NB4 (cell line): Measurements from ENCODE around the gene TTC31.

Experiments used
- CTCF ChIP-seq: IDR thresholded peaks from one replicate; pipeline ENCODE4 v1.5.1; 2012; ENCODE audit warnings: low read depth, low read length
- POLR2A ChIP-seq: IDR thresholded peaks from 2 replicates; pipeline ENCODE4 v1.6.1; 2011; ENCODE audit warnings: mild to moderate bottlenecking; ENCODE audit not compliant: insufficient read length; ENCODE audit errors: extremely low read depth
- TF ChIP-seq, protein P1 (sequence below): IDR thresholded peaks from 2 replicates; pipeline ENCODE4 v1.6.1; 2011; ENCODE audit warnings: low read depth, low read length

DNA sequence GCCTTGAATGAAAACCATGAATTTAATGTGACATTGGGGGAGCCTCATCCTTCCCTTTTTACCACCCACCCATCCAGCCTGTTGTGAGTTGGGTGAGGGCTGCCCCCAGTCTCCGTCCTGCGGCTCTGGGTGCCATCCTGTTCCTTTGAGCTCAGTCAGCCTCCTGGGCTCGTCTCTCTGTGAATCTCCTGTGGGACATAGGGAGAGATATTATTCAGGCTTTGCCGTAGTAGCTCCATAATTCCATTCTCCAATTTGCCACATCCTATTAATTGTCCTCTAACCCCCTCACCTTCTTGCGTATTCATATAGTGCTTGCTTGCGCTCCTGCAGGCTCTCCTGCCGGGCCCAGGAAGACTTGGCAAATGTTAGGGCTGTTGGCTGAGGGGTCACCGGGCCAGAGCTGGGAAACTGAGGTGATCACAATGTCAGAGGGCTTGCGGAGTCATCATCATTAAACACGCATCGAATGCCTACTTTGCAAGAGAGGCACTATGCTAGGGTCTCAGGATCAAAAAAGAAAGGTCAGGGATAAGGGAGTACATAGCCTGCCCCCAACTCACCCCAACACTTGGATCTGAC, 43.9 kb downstream of the TTC31 start:
- TF ChIP-seq CTCF (no peak), POLR2A (no peak)
- TF ChIP-seq, protein P1, sequence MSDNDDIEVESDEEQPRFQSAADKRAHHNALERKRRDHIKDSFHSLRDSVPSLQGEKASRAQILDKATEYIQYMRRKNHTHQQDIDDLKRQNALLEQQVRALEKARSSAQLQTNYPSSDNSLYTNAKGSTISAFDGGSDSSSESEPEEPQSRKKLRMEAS, result no peak
